Panc1 (cell line): ENCODE data around the gene SMARCA2.

Experiments
- CTCF ChIP-seq: fragments of 450-650 bp; IDR thresholded peaks from 2 replicates; pipeline ENCODE4 v1.5.1; 2017; ENCODE audit warnings: mild to moderate bottlenecking
- POLR2AphosphoS5 ChIP-seq: IDR thresholded peaks from 2 replicates; pipeline ENCODE4 v1.6.1; 2012; ENCODE audit warnings: mild to moderate bottlenecking, low read depth, low read length, moderate library complexity
- REST ChIP-seq, 2 experiments: IDR thresholded peaks; 2 replicates each; pipeline ENCODE4 v1.6.1; 2011 to 2012; ENCODE audit warnings: low read depth in 2 of 2, control low read depth in 1 of 2, low read length in 1 of 2, mild to moderate bottlenecking in 1 of 2, moderate library complexity in 1 of 2; ENCODE audit not compliant: insufficient read depth in 1 of 2
- SIN3A ChIP-seq: IDR thresholded peaks from 2 replicates; pipeline ENCODE4 v1.6.1; 2012; ENCODE audit warnings: low read depth, mild to moderate bottlenecking, low read length, moderate library complexity, borderline replicate concordance; ENCODE audit not compliant: insufficient read depth

GRCh38 chr9:2214707-2215106 is 199.6 kb downstream of the SMARCA2 start:
- TF ChIP-seq CTCF, result no peak
- no peak for TF ChIP-seq POLR2AphosphoS5
- no peak for TF ChIP-seq SIN3A
- no peak for TF ChIP-seq REST (IDR thresholded peaks at IDR 0.05; ENCODE audit: insufficient read depth in 1 of 2, low read depth in 2 of 2, low read length in 1 of 2)
